GM18507 (cell line): ENCODE measurements around the gene KCTD16.

Experiments
- DNase-seq: peaks from one replicate; pipeline ENCODE4 v3.0.0; 2011; ENCODE audit warnings: low read depth; ENCODE audit not compliant: insufficient read length; ENCODE audit errors: extremely low spot score
- FAIRE-seq: peaks from 2 replicates; lab custom pipeline; 2011; peaks lifted over from hg19 to GRCh38; lab: Jason Lieb, UNC

The KCTD16 gene

GRCh38 chr5:144427866-144428265 is 257.2 kb downstream of the KCTD16 start:
- FAIRE-seq = no peak
- no peak for DNase-seq

DNA sequence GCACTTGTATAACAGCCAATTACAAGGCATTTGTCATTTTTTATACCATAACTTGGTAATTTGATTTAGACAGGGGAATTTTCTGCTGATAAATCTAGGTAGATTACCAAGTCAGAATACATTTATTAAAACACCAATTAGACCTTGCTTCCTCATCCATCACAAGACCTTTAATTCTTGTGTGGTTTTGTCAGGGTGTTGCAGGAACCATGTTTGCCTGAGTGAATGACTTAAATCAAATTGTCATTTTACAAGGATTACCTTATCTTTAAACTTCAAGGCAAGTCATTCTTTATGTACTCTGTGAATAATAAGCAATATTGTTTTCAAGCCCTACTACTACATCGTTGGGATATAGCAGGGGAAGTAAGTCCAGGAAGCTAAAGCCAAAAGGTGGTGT is 257.7 kb downstream of the KCTD16 start:
- FAIRE-seq (no peak), DNase-seq (no peak)

- FAIRE-seq (no peak), DNase-seq (no peak)
Measured at GRCh38 chr5:144429405-144429804, 258.7 kb downstream of the KCTD16 start.

- FAIRE-seq (no peak), DNase-seq (no peak)
Measured at GRCh38 chr5:144429905-144430304, 259.2 kb downstream of the KCTD16 start.

DNA sequence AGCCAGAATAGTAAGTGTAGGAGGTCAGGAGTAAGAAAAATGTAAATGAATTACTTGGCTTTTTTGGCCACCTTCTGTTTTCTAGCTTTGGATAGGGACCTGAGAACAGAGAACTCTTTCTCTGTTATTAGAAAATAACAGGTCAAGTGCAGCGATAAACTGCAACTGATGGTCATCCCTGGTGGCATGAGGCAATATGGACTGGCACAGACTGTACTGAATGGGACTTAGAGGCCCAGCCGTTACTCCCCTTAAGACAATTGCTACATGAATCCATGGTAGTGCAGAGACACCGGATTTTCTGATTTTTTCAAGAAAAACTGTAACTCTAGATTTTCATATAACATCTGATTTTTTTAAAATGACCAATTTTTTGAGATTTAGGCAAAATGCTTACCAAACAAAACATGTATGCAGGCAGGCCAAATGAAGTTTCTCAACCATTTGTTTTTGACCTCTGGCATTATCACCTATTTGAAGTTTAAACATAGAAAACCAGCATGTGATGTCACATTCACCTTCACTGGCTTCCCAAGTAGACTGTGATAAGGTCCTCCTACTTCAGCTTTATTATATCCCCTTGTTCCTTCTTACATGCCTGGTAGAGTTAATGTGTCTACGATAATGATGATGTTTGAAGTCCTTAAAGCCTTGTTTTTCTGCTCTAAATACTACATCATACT is 262.6 kb downstream of the KCTD16 start:
- FAIRE-seq (no peak), DNase-seq (no peak)

- DNase-seq (no peak), FAIRE-seq (no peak)
Measured at GRCh38 chr5:144433893-144434292, 263.2 kb downstream of the KCTD16 start.

DNA sequence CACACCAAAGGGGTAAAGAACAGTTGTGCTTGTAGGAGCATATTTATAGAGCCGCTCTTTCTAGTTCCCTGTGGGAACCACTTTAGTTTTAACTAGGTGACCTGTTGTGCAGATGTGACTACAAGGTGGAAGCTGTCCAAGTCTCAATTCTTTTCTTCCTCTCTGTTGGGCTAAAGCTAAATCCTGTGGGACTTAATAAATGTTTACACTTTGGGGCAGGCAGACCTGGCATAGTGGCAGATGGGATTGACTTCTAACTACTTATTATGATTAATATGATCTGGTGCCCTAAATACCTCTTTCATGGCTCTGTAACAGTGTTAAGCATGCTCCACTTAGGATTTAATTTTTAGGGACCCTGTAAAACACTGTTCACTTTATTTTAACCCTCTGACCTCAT is 265.3 kb downstream of the KCTD16 start:
- FAIRE-seq = no peak
- DNase-seq = no peak

DNA sequence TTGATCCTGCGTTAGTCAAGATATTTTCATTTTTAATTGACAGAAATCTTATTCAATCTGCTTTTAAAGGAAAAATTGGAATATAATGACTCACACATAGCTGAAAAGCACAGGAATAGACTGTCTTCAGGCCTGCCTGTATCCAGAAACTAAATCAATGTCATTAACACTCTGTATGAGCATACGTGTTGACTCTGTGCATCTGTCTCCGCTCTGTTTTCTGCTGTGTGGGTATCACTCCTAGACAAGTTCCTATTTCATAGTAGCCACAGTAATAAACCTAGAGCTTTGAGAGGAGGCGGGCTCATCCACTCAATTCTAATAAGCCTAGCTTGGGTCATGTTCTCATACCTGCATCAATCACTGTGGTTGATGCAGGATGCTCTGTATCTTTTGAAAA is 267.6 kb downstream of the KCTD16 start:
- FAIRE-seq (no peak), DNase-seq (no peak)

- no peak for FAIRE-seq
Measured at GRCh38 chr5:144448457-144448856, 277.8 kb downstream of the KCTD16 start.

GRCh38 chr5:144451187-144451973 is 280.7 kb downstream of the KCTD16 start:
- no peak for DNase-seq

More at GRCh38 chr5:144448457-144448856, 277.8 kb downstream of the KCTD16 start:
- DNase-seq = no peak

DNA sequence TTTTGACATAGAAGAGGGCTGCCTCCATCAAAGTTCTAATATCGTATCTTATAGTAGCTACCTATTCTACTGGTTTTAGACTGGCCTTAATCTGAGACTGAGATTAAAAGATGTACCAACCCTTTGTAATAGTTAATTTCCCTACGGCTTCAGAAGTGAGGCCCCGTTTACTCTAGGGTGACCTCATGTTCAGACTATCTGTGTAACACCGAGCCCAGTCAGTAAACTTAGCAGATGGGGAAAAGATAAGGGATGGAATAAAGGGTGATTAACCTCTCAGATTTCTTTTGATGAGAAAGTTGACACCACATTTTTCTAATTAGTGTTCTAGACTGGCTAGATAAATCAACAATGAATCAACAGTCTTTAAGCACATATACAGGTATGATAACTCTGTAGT is 283.1 kb downstream of the KCTD16 start:
- no peak for FAIRE-seq
- no peak for DNase-seq

More at GRCh38 chr5:144451187-144451973, 280.7 kb downstream of the KCTD16 start:
- no peak for FAIRE-seq

DNA sequence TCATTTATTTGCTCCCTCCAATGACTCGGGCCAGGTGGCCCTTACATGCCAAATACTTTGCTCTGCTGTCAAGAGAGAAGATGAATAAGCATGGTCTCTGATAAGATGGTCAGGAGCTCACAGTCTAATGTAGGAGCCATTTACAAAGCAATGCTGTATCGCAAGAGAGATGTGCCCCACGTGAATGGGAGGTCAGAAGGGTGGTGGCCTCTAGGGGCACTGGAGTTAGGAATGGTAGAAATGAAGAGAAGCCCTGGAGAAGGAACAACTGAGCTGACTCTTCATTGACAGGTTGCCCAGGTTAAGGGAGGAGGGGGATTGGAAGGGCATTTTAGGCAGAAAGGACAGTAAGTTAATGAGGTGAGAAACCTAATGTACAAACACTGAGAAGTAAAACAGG is 286.5 kb downstream of the KCTD16 start:
- no peak for FAIRE-seq
- DNase-seq = no peak

DNA sequence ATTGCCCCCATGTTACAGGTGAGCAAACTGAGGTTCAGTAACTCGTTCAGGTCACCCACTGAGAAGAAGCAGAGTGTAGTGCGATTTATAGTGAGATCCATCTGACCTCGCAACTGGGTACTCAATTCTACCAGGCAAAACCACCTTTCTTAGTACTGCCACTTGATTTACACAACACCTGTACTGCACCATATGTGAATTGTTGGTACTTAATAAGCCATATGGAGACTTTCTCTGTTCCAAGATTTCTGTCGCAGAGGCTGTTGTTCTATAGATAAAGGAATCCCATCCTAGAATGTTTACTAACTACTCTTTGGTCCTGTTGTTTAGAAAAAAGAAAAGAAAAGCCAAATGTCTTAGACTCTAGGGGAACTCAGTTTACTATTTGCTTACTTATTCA is 287.5 kb downstream of the KCTD16 start:
- no peak for DNase-seq
- FAIRE-seq = no peak

DNA sequence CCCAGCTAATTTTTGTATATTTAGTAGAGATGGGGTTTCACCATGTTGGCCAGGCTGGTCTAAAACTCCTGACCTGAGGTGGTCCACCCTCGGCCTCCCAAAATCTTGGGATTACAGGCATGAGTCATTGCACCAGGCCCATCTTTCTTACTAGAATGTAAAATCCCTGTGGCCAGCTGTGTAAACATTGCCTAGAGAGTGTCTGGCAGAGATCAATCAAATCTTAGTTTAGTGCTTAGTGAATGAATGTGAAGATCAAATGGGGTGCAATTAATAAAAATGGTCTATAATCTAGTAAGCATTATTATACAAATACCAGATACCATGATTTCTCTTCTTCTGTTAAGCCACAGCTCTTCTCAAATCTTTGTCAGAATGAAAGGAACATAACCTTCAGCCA is 289.9 kb downstream of the KCTD16 start:
- DNase-seq (no peak), FAIRE-seq (no peak)

- DNase-seq (no peak), FAIRE-seq (no peak)
Measured at GRCh38 chr5:144462577-144462976, 291.9 kb downstream of the KCTD16 start.

GRCh38 chr5:144463481-144464223 is 293.0 kb downstream of the KCTD16 start:
- DNase-seq (no peak), FAIRE-seq (no peak)

- no peak for FAIRE-seq
Measured at GRCh38 chr5:144464306-144464705, 293.6 kb downstream of the KCTD16 start.

DNA sequence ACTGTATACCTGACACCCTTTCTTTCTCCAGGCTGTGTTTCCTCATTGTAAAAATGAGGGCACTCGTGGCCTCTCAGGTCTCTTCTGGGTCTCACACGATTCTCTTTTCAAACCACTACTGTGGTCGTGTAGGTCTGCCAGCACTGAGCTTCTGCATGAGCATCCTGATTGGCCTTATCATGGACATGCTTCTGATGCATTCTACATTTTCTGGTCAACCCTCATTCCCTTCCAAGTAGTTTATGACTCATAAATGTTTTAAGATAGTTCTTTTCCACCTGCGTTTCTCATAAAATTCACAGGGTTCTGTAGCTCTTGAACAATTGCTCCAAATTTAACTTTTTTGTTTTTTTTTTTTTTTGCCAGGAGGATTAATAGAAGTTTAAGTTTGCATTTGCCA is 294.8 kb downstream of the KCTD16 start:
- DNase-seq (no peak), FAIRE-seq (no peak)

More at GRCh38 chr5:144464306-144464705, 293.6 kb downstream of the KCTD16 start:
- DNase-seq = no peak

DNA sequence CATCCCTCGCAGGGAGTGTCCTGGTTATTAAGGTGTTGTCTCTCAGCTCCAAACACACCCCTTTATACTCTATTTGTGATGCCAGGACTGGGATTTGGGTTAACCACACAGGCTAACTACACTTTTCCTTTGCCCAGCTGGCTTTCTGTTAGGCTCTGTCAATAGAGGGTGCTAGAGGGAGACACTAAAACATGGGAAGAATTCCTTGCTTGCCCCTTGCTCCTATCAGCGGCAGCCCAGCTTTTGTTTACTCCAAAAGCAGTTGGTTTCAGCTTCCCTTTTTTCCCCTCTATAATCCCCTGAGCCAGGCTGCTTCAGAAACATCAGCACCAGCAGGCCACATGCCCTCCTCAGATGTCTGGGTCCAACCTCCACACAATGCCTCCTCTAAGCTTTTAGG is 297.1 kb downstream of the KCTD16 start:
- DNase-seq = no peak
- FAIRE-seq = no peak

DNA sequence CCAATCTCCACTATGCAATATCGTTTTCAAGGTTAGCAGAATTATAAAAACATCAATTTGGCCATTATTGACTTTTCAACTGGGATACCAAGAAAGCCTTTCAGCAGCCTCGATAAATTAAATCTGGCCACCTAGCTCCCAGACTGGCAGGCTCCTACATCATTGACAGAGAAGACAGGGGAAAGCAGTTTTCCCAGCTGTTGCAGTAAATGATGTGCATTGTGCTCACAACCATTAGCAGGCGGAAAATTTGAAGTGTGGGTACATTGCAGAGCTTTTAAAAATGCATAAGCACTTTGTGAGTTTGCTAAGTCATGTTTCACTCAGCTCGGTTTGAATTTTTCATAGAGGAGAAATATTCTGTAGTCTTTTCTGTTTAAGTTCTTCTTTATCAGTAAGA is 297.9 kb downstream of the KCTD16 start:
- DNase-seq (no peak), FAIRE-seq (no peak)
